ENCODE measurements around the gene NHSL2.
"Not testable (repeated sequence)": the region's sequence is repeated elsewhere in the genome, so short reads cannot be mapped to it uniquely, and the experiment has no call there.

The NHSL2 gene

DNA sequence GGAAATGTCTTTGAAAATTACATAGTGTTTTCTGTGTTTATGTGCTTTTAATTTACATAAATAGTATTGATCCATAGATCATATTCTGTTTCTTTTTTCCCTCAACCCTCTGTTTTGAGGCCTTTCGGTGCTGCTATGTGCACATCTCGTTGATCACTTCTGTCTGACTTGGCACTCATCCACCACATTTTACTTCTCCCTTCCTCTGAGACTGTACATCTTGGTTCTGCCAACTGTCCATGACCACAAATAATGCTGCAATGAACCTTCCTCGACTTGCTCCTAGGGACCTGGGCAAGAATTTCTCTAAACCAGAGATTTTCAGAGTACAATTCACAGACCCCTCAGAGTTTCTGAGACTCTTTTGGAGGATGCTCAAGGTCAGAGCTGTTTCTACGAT lies 146.7 kb downstream of the NHSL2 start:
- Histone ChIP-seq H3K9me3 (ENCODE audit: insufficient read depth, low read length) (no peaks in the 10 kb centered on the region), H3K9ac (ENCODE audit: insufficient read length, low read depth) (no peak overlapping the region), H3K36me3 (ENCODE audit: insufficient read depth, insufficient read length, low read length) (peaks cover 7% of the 10 kb centered on the region), H3K4me3 (ENCODE audit: insufficient read length, low read depth) (no peak overlapping the region), H3K27me3 (ENCODE audit: insufficient read depth, insufficient read length) (no peaks in the 10 kb centered on the region), H3K4me1 (ENCODE audit: insufficient read depth, insufficient read length) (peaks cover 6% of the 10 kb centered on the region)
- no peak for DNase-seq (ENCODE audit: low read depth, low spot score)
- no peak for TF ChIP-seq ZNF274 (IDR thresholded peaks at IDR 0.05; ENCODE audit: low read depth, low read length)

GRCh38 chrX:72057849-72058248 lies 147.2 kb downstream of the NHSL2 start:
- H3K9me3 ChIP-seq (ENCODE audit: insufficient read depth, low read length) = no peaks in the 10 kb centered on the region
- no peak for DNase-seq (ENCODE audit: low read depth, low spot score)
- no peak for TF ChIP-seq SUZ12 (IDR thresholded peaks at IDR 0.05; ENCODE audit: extremely low read depth, insufficient read depth, insufficient read length)
- no peak for TF ChIP-seq ZNF274 (IDR thresholded peaks at IDR 0.05; ENCODE audit: low read depth, low read length)
- TF ChIP-seq YY1 (IDR thresholded peaks at IDR 0.05; ENCODE audit: insufficient read depth, insufficient read length) = no peak
- H3K9ac ChIP-seq (ENCODE audit: insufficient read length, low read depth) = no peak overlapping the region
- H3K36me3 ChIP-seq (ENCODE audit: insufficient read depth, insufficient read length, low read length) = peaks cover 7% of the 10 kb centered on the region
- H3K4me3 ChIP-seq (ENCODE audit: insufficient read length, low read depth) = no peak overlapping the region
- H3K4me1 ChIP-seq (ENCODE audit: insufficient read depth, insufficient read length) = peaks cover 6% of the 10 kb centered on the region
- no peaks in the 10 kb centered on the region for H3K27me3 ChIP-seq (ENCODE audit: insufficient read depth, insufficient read length)

GRCh38 chrX:72058346-72058745 lies 147.7 kb downstream of the NHSL2 start:
- DNase-seq (ENCODE audit: low read depth, low spot score); H3K4me1 ChIP-seq (ENCODE audit: insufficient read depth, insufficient read length); H3K9ac ChIP-seq (ENCODE audit: insufficient read length, low read depth); H3K9me3 ChIP-seq (ENCODE audit: insufficient read depth, low read length); H3K27me3 ChIP-seq (ENCODE audit: insufficient read depth, insufficient read length); H3K36me3 ChIP-seq (ENCODE audit: insufficient read depth, insufficient read length, low read length); H3K4me3 ChIP-seq (ENCODE audit: insufficient read length, low read depth): not testable (repeated sequence)

DNA sequence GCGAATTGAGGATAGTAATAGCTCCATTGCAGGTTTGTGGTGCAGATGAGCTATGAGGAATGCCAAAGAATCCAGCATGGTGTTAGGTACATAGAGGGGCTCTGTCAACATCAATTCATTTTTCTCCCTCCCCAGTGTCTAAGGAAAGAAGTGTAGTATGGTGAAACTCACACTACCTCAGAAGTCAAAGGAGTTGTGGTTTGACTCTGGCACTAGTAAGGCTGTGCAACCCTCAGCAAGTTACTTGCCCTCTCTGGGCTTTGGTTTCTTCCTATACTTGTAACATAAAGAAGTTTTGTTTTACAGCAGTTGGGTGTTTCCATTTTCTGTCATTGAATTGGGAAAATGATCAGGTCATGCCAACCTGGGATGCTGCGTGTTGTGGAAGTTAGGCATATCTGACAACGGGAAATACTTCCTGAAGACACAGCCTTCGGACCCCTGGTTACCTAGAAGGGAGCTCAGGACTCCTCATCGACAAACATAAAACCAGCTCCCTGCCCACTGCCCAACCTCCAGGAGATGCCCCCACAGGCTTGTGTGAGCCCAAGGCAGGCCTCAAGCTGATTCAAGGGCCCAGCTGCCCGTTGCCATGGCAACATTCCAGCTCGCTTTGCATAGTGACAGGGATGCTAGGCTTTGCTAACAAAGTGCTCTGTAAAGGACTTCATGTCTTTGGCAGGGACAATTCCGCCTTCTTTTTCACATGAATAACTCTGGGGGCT lies 149.7 kb downstream of the NHSL2 start:
- Histone ChIP-seq H3K4me3 (ENCODE audit: insufficient read length, low read depth) (no peak overlapping the region), H3K9me3 (ENCODE audit: insufficient read depth, low read length) (no peaks in the 10 kb centered on the region), H3K36me3 (ENCODE audit: insufficient read depth, insufficient read length, low read length) (peaks cover 7% of the 10 kb centered on the region), H3K27me3 (ENCODE audit: insufficient read depth, insufficient read length) (no peaks in the 10 kb centered on the region), H3K4me1 (ENCODE audit: insufficient read depth, insufficient read length) (no peaks in the 10 kb centered on the region), H3K9ac (ENCODE audit: insufficient read length, low read depth) (no peak overlapping the region)
- DNase-seq (ENCODE audit: low read depth, low spot score) = peak; percentile 58
- TF ChIP-seq SUZ12 (IDR thresholded peaks at IDR 0.05; ENCODE audit: extremely low read depth, insufficient read depth, insufficient read length) (no peak), YY1 (IDR thresholded peaks at IDR 0.05; ENCODE audit: insufficient read depth, insufficient read length) (no peak), ZNF274 (IDR thresholded peaks at IDR 0.05; ENCODE audit: low read depth, low read length) (no peak)

- no peaks in the 10 kb centered on the region for H3K27me3 ChIP-seq (ENCODE audit: insufficient read depth, insufficient read length)
- no peak overlapping the region for H3K9ac ChIP-seq (ENCODE audit: insufficient read length, low read depth)
- no peak overlapping the region for H3K4me3 ChIP-seq (ENCODE audit: insufficient read length, low read depth)
- no peak for TF ChIP-seq ZNF274 (IDR thresholded peaks at IDR 0.05; ENCODE audit: low read depth, low read length)
- TF ChIP-seq YY1 (IDR thresholded peaks at IDR 0.05; ENCODE audit: insufficient read depth, insufficient read length) = no peak
- DNase-seq (ENCODE audit: low read depth, low spot score) = no peak
- H3K36me3 ChIP-seq (ENCODE audit: insufficient read depth, insufficient read length, low read length) = peaks cover 7% of the 10 kb centered on the region
- H3K9me3 ChIP-seq (ENCODE audit: insufficient read depth, low read length) = no peaks in the 10 kb centered on the region
- no peaks in the 10 kb centered on the region for H3K4me1 ChIP-seq (ENCODE audit: insufficient read depth, insufficient read length)
These were observed 150.4 kb downstream of the NHSL2 start for GRCh38 chrX:72060921-72061490.

DNA sequence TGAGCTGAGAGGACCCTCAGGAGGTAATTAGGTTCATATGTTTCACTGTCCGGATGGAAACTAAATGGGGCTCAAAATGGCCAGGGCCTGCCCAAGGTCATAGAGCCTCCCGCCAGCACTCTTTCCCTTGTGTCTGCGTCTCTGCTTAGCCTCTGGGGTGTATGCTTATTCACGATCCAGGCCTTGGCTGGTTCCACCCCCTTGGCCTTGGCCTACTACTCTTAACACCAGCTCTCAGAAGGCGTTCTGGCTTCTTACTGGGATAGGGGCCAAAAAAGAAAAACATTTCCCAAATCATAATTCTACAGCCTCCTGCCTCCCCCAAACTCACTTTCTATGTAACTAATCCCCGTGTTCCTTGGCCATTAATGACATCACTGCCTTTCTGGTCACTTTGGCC lies 152.3 kb downstream of the NHSL2 start:
- H3K4me3 ChIP-seq (ENCODE audit: insufficient read length, low read depth) = no peak overlapping the region
- no peaks in the 10 kb centered on the region for H3K4me1 ChIP-seq (ENCODE audit: insufficient read depth, insufficient read length)
- peaks cover 7% of the 10 kb centered on the region for H3K36me3 ChIP-seq (ENCODE audit: insufficient read depth, insufficient read length, low read length)
- H3K9ac ChIP-seq (ENCODE audit: insufficient read length, low read depth) = no peak overlapping the region
- no peaks in the 10 kb centered on the region for H3K9me3 ChIP-seq (ENCODE audit: insufficient read depth, low read length)
- TF ChIP-seq ZNF274 (IDR thresholded peaks at IDR 0.05; ENCODE audit: low read depth, low read length) (no peak), YY1 (IDR thresholded peaks at IDR 0.05; ENCODE audit: insufficient read depth, insufficient read length) (no peak), SUZ12 (IDR thresholded peaks at IDR 0.05; ENCODE audit: extremely low read depth, insufficient read depth, insufficient read length) (no peak)
- no peaks in the 10 kb centered on the region for H3K27me3 ChIP-seq (ENCODE audit: insufficient read depth, insufficient read length)
- DNase-seq (ENCODE audit: low read depth, low spot score) = no peak

- no peak overlapping the region for H3K4me3 ChIP-seq (ENCODE audit: insufficient read length, low read depth)
- no peaks in the 10 kb centered on the region for H3K9me3 ChIP-seq (ENCODE audit: insufficient read depth, low read length)
- H3K9ac ChIP-seq (ENCODE audit: insufficient read length, low read depth) = no peak overlapping the region
- H3K4me1 ChIP-seq (ENCODE audit: insufficient read depth, insufficient read length) = peaks cover 9% of the 10 kb centered on the region
- H3K27me3 ChIP-seq (ENCODE audit: insufficient read depth, insufficient read length) = no peaks in the 10 kb centered on the region
- peaks cover 7% of the 10 kb centered on the region for H3K36me3 ChIP-seq (ENCODE audit: insufficient read depth, insufficient read length, low read length)
- TF ChIP-seq YY1 (IDR thresholded peaks at IDR 0.05; ENCODE audit: insufficient read depth, insufficient read length) (no peak), SUZ12 (IDR thresholded peaks at IDR 0.05; ENCODE audit: extremely low read depth, insufficient read depth, insufficient read length) (no peak), ZNF274 (IDR thresholded peaks at IDR 0.05; ENCODE audit: low read depth, low read length) (no peak)
- DNase-seq (ENCODE audit: low read depth, low spot score) = no peak
These were observed 158.9 kb downstream of the NHSL2 start for GRCh38 chrX:72069350-72070160.

All from NT2/D1 (cell line).